Body of pancreas (tissue), 4 donors: ENCODE data around the gene TSPEAR. TPM values are rescaled to one million over a fixed set of nuclear protein-coding genes. Genes with fewer than 3 reads are reported as not detected.

Experiments
- ATAC-seq: fragments of 150-250 bp; one replicate; pipeline ENCODE4 v1.9.1; 2016
- DNase-seq, 4 donors: peaks; one replicate each; pipeline ENCODE4 v3.0.0-alpha.2; 2019
- H3K27ac ChIP-seq, 4 donors: fragments of 200-600 bp; sonication (generic); 1 replicate in 3 of 4; 2 replicates in 1 of 4; pipeline versions ENCODE4 v1.5.1 to v1.6.1; 2016 to 2019; ENCODE audit warnings: mild to moderate bottlenecking in 1 of 4, mixed read lengths in 1 of 4, moderate library complexity in 1 of 4
- H3K27me3 ChIP-seq, 2 donors: fragments of 200-600 bp; sonication (generic); one replicate each; pipeline ENCODE4 v1.6.0; 2016; ENCODE audit warnings: mild to moderate bottlenecking in 1 of 2
- H3K36me3 ChIP-seq, 2 donors: fragments of 200-600 bp; sonication (generic); replicated peaks in 1 of 2; 2 replicates each; pipeline ENCODE4 v1.5.1; 2016; ENCODE audit warnings: low read depth in 2 of 2; ENCODE audit not compliant: insufficient read depth in 1 of 2
- H3K4me1 ChIP-seq: fragments of 200-600 bp; sonication (generic); one replicate; pipeline ENCODE4 v1.6.0; 2016
- H3K4me3 ChIP-seq, 2 donors: fragments of 200-600 bp; sonication (generic); 1 replicate in 1 of 2; 2 replicates in 1 of 2; pipeline ENCODE4 v1.5.1; 2016 to 2019
- H3K9me3 ChIP-seq, 3 donors: fragments of 200-600 bp; sonication (generic); 1 replicate in 2 of 3; 2 replicates in 1 of 3; pipeline ENCODE4 v1.5.1; 2016
- CTCF ChIP-seq, 7 experiments: fragments of 450-650 bp in 4 of 7; fragments of 200-600 bp in 3 of 7; sonication (generic) in 3 of 7; IDR thresholded peaks; one replicate each; pipeline ENCODE4 v1.5.1; 2016 to 2019; ENCODE audit warnings: antibody characterized with exemption in 7 of 7
- POLR2A ChIP-seq, 3 donors: fragments of 450-650 bp; IDR thresholded peaks; one replicate each; pipeline ENCODE4 v1.6.1; 2016; ENCODE audit warnings: antibody characterized with exemption in 3 of 3, mild to moderate bottlenecking in 2 of 3
- WGBS, 2 donors: methylation state at CpG; one replicate each; pipeline ENCODE4 v1.1.5; 2017; 5-methylcytosine and 5-hydroxymethylcytosine counted together
- intact Hi-C: fragments of 100-400 bp; cut with DNase I; formaldehyde crosslinking; loops from one replicate; pipeline ENCODE4 v1.15.1; 2023
- total RNA-seq, 2 donors: library from RNA; depleted of rRNA; stranded (reverse); fragments of >200 nt; gene quantifications; one replicate each; pipeline ENCODE4 v1.1.0, GENCODE V29; 2016

Gene TSPEAR
- total RNA-seq, 2 donors from 2014 or later: 0.52 TPM; not detected in 1

- no peak for ATAC-seq
Observed at GRCh38 chr21:44478124-44478800, 233.1 kb downstream of the TSPEAR start.

GRCh38 chr21:44477712-44478111, 233.7 kb downstream of the TSPEAR start:
- H3K27ac ChIP-seq: no peak overlapping the region
- intact Hi-C loops: no loop called here

More at GRCh38 chr21:44478124-44478800, 233.1 kb downstream of the TSPEAR start:
- H3K4me3 ChIP-seq: no peak overlapping the region
- H3K4me1 ChIP-seq: peaks cover 8% of the 10 kb centered on the region
- no peak for TF ChIP-seq POLR2A (IDR thresholded peaks at IDR 0.05)
- TF ChIP-seq CTCF (IDR thresholded peaks at IDR 0.05): no peak
- no peak overlapping the region for H3K27ac ChIP-seq
- intact Hi-C loops: no loop called here
- no peak for DNase-seq
- no peaks in the 10 kb centered on the region for H3K27me3 ChIP-seq
- no peaks in the 10 kb centered on the region for H3K36me3 ChIP-seq
- no peaks in the 10 kb centered on the region for H3K9me3 ChIP-seq
- WGBS, 2 donors: 73 to 77% methylated on average over 16 of the region's 16 CpGs

GRCh38 chr21:44477131-44477530, 234.2 kb downstream of the TSPEAR start:
- intact Hi-C loops: no loop called here
- TF ChIP-seq POLR2A (IDR thresholded peaks at IDR 0.05) (no peak), CTCF (IDR thresholded peaks at IDR 0.05) (no peak)
- Histone ChIP-seq H3K4me1 (no peaks in the 10 kb centered on the region), H3K9me3 (no peaks in the 10 kb centered on the region), H3K27ac (no peak overlapping the region), H3K27me3 (no peaks in the 10 kb centered on the region), H3K4me3 (no peak overlapping the region), H3K36me3 (no peaks in the 10 kb centered on the region)
- no peak for ATAC-seq
- DNase-seq: no peak
- WGBS, 2 donors: 77 to 78% methylated on average over 7 to 8 of the region's 8 CpGs

More at GRCh38 chr21:44477712-44478111, 233.7 kb downstream of the TSPEAR start:
- TF ChIP-seq CTCF (IDR thresholded peaks at IDR 0.05): no peak
- no peak for TF ChIP-seq POLR2A (IDR thresholded peaks at IDR 0.05)
- Histone ChIP-seq H3K4me1 (peaks cover 5% of the 10 kb centered on the region), H3K36me3 (no peaks in the 10 kb centered on the region), H3K4me3 (no peak overlapping the region), H3K27me3 (no peaks in the 10 kb centered on the region), H3K9me3 (no peaks in the 10 kb centered on the region)
- 54 to 66% methylated on average over 3 to 7 of the region's 7 CpGs for WGBS, 2 donors
- DNase-seq (no peak), ATAC-seq (no peak)

- DNase-seq (no peak), ATAC-seq (no peak)
- Histone ChIP-seq H3K36me3 (no peaks in the 10 kb centered on the region), H3K27me3 (no peaks in the 10 kb centered on the region), H3K4me1 (no peaks in the 10 kb centered on the region), H3K9me3 (no peaks in the 10 kb centered on the region), H3K27ac (no peak overlapping the region), H3K4me3 (no peak overlapping the region)
- intact Hi-C loops: no loop called here
- TF ChIP-seq CTCF (IDR thresholded peaks at IDR 0.05): no peak
- TF ChIP-seq POLR2A (IDR thresholded peaks at IDR 0.05): no peak
- 75 to 85% methylated on average over 17 of the region's 17 CpGs for WGBS, 2 donors
Observed at GRCh38 chr21:44475266-44475845, 236.0 kb downstream of the TSPEAR start.
